Superior temporal gyrus (tissue), 1 donor: ENCODE measurements around the gene CNTNAP2.
"Not testable (repeated sequence)": the region's sequence is repeated elsewhere in the genome, so short reads cannot be mapped to it uniquely, and the experiment has no call there.

Experiments used
- DNase-seq: peaks from one replicate; pipeline ENCODE4 v3.0.0-alpha.2; 2016; ENCODE audit errors: extremely low spot score

CNTNAP2 gene

DNA sequence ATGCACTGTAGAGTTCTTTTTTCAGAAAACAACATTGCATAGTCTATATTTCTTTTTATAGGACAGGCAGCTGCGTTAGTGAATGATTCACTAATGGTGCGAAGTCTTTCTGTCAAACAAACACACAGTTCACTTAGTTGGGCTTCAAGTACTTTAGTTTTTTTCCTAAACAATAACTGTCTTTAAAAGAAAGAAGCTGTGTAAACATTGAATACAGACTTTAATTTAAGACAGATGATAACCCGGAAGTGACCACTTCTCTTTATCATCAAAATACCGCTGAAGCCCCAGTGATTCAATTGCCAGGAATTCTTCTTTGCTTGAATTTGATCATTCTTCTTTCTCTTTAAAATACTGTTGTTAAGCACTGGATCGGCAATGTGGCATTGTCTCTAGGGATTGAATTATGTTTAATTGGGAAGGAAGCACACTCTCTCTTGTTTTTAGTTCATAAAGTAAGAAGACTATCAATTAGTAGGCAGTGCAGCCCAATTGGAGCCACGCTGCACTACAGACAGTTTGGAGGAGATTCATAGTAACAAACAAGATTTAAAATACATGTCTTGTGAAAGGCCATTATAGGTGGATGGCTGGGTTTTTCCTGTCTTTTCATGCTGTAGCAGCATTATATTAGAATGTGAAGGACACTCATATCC, 30.4 kb downstream of the CNTNAP2 start:
- no peak for DNase-seq

DNA sequence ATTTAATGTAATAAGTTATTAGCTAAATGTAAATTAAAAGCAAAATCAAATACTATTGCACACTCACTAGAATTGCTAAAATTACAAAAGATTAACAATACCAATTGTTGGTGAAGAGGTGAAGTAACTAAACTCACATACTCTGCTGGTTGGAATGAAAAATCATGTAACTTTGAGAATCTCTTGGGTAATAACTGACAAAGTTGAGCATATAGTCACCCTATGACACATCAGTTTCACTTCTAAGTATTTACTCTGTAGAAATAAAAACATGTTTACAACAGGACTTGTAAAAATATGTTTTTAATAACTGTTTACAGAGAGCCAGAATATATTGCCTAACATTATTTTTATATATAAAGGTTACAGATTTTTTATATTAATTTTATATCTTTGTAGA, 33.6 kb downstream of the CNTNAP2 start:
- no peak for DNase-seq

DNA sequence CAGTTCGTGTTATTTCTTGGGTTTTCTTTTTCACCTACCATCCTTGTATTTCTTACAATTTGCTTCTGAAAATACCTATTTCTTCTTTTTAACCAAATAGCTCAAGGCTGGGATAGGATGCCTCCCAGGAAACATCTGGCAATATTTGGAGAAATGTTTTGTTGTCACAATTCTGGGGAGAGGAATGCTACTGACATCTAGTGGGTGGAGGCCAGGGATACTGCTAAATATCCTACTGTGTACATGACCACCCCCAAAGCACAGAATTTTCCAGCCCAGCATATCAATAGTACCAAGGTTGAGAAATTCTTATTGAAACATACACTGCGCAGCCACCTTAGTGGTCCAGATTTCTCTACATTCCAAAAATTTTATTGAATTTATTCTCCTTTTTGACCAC, 55.5 kb downstream of the CNTNAP2 start:
- DNase-seq: no peak

DNA sequence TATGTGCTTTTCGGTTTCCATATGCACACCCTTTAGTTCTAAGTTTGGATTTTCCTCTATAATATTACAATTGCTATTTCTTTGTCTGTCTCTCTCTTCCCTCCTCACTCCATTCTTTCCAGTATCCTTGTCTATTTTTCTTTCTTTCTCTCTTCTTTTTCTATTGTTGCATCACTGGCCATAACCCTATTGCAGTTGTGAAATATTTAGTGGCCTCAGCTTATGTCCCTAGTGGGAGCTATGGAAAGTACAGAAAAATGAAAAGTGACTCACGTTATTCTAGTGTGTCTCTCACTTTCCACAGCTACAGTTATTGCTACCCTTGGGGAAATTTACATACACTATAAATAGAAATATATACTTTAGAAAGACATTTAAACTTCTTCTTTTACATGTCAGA, 59.1 kb downstream of the CNTNAP2 start:
- DNase-seq: no peak

DNA sequence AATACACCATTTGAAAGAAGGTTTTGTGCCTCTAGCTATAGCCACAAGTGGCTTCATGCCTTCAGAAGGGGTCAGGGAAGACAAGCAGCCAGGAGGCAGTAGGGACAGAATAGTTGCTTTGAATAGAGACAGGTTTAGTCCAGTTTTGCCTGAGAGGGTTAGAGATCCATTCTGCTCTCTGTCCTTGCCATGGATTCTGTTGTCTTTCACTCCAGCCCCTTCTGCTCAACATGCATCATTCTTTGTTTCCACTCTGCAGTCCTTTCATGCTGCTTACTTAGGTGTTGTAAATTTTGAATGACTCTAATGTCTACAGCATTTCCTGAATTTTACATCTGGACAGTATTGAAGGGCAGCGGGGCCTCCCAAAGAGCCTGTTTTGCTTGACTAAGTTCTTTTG, 60.3 kb downstream of the CNTNAP2 start:
- DNase-seq: no peak

DNA sequence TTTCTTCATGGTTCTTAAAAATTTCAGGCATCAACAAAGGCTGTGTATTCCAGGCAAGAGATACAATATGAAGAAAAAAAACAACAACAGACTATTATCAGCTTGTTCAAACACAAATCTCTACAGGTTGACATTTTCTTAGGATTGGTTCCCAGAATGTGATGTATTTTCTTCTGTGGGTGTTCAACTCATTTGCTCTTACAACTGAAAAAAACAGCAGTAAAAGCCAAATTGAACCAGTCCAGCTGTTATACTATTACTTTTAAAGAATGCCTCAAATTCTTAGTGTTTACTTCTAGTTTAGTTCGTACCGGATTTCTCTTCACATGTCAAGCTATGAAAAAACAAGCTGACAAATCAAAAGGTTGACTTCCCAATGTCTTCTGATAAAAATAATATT, 60.7 kb downstream of the CNTNAP2 start:
- DNase-seq: no peak

DNA sequence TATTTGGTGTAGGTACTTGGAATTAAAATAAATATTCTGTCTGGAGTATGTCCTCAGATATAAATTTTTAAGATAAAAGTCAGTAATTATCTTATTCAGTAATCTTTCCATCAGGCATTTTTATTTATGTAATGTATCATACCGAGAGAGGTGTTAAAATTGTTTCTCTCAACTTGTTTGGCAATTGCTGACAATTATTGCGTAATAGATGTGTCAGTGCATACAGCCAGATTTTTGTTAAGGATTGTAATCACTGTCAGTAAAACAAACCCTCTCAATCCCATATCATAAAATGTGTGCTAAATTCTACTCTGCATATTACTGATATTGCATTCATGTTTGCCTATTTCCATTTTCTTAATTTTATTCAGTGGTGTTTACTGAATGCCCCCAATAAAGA, 69.2 kb downstream of the CNTNAP2 start:
- DNase-seq: no peak

DNA sequence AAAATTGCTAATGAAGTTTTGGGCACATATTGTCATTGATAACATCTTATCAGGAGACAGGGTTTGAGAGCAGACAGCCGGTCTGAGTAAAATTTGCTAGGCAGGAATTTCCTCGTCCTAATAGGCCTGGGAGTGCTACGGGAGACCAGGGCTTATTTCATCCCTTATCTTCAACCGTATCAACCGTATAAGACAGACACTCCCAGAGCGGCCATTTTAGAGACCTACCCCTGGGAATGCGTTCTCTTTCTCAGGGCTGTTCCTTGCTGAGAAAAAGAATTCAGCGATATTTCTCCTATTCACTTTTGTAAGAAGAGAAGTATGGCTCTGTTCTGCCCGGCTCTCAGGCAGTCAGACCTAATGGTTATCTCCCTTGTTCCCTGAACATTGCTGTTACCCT, 74.8 kb downstream of the CNTNAP2 start:
- DNase-seq: not testable (repeated sequence)

DNA sequence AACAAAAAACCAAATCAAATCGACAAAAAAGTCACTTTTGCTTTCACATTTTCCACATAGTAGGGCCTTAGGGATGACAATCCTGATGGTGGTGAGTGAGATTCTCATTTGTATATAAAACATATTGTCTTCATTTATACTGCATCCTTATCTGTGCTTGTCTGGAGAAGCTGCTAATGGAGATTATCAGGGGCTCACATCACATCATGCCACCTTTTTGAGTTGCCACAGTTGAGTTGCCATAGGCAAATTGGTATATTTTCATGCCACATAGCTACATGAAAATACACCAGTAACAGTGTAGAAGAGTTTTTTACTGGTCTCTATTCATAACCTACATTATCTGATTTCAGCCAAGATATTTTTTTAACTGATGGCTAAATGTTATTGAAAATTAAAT, 85.3 kb downstream of the CNTNAP2 start:
- DNase-seq: no peak

DNA sequence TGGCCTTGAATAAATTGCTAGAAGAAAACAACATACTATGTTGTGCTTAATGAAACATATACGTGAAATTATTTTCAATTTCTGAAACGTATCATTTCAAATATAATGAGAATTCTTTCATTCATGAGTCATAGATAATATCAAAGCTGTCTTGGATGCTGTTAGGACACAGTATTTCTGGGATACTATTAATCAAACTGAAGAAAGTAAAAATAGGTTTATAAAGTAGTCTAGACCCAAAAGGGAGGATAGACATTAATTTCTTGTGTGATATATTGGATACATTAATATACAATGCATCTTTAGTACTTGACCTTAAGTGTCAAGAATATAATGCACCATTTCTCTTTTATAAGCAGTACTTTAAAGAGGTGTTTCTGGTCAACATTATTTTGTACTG, 89.7 kb downstream of the CNTNAP2 start:
- no peak for DNase-seq

DNA sequence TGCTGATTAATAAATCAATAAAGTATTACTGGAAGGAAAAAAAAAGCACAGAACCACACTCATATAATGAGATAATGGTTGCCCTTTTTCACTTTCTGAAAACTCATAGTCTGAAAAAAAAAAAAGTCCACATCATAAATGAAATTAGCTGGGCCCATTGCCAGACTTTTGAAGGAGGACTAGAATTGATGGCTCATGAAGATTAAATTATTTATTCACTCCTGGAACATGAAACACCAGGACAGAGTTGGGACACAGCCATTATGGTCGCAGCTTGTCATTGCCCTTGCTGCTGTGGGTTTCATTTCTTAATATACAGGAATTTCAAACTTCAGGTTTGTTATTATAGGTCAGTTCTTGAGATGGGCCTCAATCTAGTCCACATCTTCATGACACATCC, 91.9 kb downstream of the CNTNAP2 start:
- DNase-seq: no peak

DNA sequence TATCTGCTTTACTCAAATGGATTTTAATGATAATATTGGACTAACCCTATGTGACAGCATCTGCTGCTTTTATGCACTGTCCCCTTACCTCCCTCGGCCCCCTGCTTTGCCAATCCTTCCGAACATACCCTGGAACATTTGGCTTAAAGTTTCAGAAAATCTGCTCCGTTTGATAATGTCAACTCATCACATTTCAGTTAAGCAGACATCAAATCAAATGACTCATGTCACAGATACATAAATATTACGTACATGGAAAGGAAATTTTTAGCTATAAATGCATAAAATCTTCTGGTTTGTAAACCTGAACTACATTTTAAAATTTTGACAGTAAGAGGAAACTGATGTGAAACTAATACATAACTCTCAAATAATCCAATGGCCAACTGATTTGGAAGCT, 98.2 kb downstream of the CNTNAP2 start:
- no peak for DNase-seq

DNA sequence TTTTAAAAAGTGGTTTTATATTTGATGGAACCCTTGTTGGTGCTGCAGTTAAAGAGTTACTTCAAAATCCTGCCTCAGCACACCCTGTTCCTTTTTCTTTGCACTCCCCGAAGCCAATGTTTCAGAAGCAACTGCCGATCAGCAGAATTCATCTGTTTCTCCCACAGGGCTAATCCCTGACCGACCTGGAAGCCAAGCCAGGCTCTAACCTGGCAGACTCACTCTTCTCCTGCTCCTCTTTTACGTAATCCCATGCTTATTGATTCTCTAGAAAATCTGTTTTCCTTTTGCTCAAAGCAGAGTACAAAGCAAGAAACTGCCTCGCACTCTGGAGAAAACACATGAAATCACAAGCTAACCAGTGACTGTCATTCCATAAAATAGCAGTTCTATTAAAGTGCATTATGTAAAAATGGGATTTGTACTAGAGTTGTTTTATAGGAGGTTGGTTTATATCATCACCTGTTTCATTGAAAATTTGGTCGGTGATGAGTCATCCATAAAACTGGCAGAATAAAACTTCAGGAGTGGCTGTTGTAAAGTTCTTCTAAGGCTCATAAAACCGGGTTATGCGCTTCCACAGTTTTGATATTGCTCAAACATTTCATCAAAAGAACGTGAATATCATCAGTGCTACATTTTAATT, 99.9 kb downstream of the CNTNAP2 start:
- no peak for DNase-seq

DNA sequence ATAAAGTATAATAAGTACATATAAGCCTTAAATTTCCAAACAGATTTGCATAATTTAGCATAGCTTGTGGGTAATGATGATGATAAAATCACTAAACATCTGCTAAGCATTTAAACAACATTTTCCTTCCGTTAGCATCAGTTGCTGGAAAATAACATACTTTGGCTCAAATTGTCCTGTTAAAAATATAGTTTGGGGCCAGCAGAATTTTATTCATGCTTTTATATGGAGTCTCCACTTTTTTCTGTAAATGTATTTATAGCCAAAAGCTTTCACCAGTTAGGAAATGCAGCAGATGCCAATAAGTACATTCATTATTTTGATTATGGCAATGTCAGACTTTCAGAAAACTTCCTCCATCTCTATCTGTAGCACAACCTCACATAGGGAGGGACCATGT, 107.2 kb downstream of the CNTNAP2 start:
- DNase-seq: no peak

DNA sequence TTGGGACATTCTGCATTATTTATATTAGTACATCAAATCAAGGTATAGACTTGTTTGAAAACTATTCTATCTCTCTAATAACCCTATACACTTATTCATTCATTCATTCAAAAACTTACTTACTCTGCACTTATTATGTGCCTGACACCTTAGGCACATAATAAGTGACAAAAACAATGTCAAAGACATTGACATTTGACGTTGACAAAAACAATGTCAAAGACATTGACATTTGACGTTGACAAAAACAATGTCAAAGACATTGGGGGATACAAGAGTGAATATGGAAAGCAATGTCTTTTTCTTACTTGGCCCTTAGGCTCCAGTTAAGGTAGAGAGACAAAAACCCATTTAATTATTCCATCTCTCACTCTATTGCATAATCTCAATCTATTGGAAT, 116.0 kb downstream of the CNTNAP2 start:
- no peak for DNase-seq

DNA sequence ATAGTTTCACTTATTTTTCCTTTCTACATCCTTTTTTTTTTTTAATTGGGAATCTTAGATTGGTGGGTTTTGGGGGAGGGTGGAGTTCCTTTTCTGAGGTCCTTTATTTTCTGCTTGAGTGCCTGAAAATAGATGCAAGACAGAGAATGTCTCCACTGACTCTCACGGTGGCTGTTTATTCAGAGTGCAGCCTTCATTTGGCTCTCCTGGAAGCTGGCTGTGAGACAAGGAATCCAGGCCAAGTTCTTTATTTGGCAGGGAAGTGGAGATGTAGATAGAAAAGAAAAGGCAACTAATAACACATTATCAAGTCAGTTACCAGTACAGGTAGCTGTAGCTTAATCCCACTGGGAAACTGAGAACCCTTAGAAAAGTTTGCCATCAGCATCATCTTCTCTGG, 118.6 kb downstream of the CNTNAP2 start:
- DNase-seq: peak; percentile 43

DNA sequence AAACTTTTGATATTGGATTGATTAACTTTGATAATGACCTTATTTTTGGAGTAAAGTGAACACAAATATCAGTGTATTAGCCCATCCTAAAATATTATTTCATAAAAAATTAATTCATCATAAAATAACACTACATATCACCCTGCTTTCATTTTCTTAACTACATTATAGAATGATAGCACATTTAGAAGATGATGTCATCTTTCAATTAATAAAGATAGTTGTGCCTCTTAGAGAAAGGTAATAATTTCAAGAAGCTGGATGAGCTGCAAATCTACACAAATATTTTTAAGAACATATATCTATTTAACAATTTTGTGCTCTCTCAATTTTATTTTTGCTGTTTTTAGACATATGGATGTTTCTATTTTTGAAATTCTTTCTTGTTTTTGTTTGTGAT, 126.1 kb downstream of the CNTNAP2 start:
- no peak for DNase-seq

DNA sequence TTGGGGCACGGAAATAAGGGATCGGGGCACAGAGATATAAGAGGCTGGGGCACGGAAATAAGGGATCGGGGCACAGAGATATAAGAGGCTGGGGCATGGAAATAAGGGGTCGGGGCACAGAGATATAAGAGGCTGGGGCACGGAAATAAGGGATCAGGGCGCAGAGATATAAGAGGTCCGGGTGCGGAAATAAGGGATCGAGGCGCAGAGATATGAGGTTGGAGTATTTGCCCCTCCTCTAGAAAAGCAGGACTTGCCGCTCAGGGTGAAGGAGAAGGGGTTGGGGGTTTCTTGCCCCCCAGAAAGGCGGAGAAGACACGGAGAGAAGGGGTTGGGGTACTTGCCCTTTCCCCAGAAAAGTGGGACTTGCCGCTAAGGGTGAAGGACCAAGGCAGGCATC, 131.4 kb downstream of the CNTNAP2 start:
- DNase-seq: not testable (repeated sequence)

DNA sequence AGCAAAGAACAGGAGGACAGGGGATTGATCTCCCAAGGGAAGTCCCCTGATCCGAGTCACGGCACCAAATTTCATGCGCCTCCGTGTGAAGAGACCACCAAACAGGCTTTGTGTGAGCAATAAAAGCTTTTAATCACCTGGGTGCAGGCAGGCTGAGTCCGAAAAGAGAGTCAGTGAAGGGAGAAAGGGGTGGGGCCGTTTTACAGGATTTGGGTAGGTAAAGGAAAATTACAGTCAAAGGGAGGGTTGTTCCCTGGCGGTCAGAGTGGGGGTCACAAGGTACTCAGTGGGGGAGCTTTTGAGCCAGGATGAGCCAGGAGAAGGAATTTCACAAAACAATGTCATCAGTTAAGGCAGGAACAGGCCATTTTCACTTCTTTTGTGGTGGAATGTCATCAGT, 132.1 kb downstream of the CNTNAP2 start:
- DNase-seq: not testable (repeated sequence)

DNA sequence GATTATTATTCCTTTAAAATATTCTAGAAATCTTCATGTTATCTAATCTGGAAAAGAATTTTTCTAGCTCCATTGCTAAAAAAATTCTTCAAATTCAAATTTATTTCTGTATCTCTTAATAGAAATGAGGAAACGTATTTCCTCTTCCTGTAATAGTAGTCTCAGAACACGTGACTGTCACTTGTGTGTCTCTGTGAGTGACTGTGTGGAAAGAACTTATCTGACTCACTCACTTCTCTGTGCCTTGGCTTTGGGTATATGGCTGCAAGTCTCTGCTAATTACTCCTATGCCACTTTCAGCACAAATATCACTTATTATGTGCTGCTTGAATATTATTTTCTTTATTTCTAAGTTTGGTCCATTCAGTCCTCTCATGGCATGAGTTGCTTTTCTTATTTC, 132.7 kb downstream of the CNTNAP2 start:
- DNase-seq: no peak

DNA sequence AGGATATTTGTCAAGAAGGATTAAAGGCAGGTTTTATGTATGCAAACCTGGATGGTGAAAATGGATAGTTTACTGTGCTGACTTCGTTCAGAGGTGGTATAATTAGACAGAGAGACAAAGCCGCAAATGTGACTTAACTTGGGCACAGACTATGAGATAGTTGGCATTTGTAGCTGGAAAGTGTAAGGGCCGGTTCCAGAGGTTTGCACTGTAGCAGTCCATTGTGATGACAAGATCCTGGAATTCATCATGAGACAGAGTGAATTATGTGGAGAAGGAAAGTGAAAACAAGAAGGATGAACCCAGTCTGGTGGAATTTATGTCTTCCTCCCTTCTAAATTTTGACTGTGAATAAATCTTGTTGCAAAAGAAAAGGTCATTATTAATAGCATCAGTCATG, 139.0 kb downstream of the CNTNAP2 start:
- DNase-seq: no peak

DNA sequence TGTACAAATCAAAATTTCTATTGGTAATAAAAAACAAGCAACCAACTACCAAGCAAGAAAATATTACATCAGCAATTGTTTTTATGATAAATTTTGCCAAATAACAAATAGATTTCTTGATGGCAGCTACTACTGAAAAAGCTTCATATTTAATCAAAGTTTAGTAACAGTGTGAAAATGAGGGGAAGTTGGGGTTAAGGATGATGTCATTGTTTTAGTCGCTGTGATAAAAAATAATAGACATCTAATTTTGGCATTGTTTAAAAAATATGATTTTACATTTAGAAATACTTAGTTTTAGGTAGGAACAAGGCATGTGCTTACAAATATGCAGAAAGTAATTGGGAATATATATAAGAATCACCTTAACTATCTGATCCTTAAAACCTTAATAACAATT, 145.9 kb downstream of the CNTNAP2 start:
- DNase-seq: no peak

DNA sequence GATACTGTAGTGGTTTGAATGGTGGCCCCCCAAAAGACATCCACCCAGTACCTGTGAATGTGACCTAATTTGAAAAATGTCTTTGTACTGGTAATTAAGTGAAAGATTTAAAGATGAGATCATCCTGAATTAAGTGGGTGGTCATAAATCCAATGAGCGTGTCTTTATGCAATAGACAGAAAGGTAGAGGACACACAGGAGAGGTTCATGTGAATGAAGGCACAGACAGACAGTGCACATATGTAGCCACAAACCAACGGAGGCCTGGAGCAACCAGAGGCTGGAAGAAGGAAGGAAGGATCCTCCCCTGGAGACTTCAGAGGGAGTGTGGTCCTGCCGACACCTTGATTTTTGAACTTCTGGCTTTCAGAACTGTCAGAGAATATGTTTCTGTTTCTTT, 160.3 kb downstream of the CNTNAP2 start:
- no peak for DNase-seq

DNA sequence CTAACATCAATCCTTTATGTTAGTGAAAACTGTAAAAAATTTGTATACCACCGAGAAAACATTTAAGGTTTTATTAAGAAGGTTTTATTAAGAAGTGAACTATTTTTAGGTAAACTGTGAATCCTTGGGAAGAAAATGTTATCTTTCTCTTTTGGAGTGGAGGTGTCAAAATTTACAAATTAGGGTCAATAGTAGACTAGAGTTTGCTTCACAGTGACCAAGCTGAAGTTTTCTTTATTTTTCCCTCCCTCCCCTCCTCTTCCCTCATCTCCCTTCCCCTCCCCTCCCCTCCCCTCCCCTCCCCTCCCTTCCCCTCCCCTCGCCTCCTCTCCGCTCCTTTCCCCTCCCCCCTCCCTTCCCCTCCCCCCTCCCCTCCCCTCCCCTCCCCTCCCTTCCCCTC, 168.8 kb downstream of the CNTNAP2 start:
- DNase-seq: no peak
